RKO (cell line): ENCODE results near the gene SPECC1.
A peak's percentile ranks its signal among the peaks of the same experiment; 100 is the strongest.
"Not testable (repeated sequence)": the region's sequence is repeated elsewhere in the genome, so short reads cannot be mapped to it uniquely, and the experiment has no call there.

Experiments used
- DNase-seq: peaks from one replicate; pipeline ENCODE4 v3.0.0-alpha.2; 2016; ENCODE audit warnings: low spot score

The SPECC1 gene

DNA sequence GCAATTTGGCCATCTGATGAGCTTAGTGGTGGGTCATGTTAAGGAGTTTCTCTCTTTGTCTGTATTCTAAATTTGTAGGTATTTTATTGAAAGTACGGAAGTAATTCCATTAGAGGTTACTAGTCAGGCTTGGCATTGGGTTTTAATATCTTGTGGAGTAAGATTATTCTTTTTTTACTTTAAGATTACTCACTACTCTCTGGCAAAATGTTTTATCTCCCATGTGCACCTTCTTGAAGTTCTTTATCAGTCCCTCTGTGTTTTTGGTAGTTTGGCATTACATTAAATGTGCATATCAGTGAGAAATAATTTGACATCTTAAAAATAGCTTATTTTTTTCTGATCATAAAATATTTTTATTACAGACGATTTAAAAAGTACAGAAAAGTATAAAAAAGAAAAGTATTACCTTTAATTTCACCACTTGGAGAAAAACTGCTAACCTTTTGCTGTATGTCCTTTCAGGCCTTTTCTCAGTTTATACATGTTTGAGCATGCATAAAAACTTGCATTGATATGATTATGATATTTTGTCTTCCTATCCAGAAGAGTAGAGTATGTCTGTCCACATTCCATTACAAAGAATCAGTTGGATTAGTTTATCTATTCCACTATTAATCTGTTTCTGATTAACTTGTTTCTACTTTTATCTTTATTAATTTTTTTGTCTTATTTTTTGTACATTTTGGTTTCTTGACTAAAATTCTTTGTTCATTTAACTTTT is 198.3 kb downstream of the SPECC1 start:
- DNase-seq = no peak

DNA sequence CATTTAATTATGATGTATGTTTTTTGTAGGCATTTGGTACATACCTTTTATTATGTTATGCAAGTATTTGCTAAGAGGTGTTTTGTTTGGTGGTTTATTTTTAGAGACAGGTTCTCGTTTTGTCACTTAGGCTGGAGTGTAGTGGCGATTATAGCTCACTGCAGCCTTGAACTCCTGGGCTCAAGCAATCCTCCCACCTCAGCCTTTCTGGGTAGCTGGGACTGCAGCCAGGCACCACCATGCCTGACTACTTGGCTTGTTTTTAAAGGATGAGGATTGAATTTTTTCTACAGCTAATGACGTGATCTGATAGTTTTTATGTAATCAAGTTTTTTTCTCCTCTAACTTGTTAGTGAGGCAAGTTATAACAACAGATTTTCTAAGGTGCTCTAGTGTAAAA is 199.6 kb downstream of the SPECC1 start:
- no peak for DNase-seq

DNA sequence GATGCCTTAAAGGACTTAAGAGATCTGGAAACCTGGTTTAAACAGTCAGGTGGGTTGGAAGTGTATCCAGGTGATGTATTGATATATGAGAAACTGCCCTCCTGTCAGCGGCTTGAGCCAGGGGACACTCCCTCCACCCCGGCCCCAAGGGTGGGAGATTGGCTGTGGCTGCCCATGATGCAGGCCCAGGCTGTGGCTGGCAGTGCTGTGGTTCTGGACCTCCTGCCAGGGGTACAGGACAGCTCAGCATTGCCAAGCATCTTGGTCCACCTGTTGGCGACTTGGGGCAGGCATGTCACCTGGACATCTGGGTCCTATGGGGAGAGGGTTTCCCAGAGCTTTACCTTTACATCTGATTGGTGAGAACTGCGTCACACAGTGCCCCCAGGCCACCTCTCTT is 201.0 kb downstream of the SPECC1 start:
- no peak for DNase-seq

DNA sequence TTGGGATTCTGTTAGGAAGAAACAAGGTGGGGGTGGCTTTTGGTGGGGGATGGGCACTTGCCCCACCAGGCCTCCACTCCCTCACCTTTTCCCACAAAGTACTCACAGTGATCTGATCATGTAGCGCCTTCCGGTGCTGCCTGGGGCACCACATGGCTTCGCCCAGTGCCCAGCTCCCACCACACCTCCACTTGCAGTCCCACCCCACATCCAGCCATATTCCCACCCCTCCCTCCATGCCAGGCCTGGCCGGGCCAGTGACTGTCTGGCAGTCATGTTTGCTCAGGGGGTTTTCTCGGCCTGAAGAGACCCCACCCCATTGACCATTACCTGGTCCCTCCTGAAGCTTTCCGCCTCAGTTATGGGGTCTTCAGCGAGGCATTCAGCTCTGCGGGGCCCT is 201.5 kb downstream of the SPECC1 start:
- no peak for DNase-seq

DNA sequence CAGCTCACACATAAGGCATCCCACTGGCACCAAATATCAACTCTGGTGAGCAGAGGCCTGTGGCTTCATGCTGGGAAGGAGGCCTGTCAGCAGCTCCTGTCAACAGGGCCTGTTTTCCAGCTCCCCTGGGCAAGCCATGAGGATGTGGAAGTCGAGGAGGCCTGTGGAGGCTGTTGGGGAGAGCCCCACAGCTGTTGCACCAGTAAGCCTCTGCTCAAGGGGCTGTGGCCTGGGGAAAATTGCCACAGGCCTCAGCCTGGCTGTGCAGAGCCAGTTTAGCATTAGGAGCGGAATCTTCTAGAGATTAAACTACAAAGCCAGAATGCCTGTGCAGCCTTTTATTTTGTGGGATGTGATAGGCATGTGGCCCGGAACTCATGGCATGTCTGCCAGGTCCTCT is 202.1 kb downstream of the SPECC1 start:
- DNase-seq = no peak

DNA sequence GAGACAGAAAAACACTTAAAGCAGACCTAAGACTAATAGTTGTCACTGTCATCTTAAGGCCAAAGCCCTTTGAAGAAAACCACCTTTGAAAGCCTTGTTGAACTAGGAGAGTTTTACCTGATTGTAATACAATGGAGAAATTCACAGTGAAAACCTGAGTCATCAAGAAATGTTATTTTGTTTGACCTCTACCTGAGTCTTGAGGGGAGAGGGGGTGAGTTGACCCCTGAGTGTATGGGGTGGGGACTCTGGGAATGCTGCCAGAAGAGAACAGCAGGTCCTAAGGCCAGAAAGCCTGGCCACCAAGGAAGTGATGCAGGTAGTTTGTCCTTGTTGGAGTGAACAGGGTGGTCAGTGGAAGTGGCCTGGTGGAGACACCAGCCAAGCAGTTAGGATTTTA is 204.3 kb downstream of the SPECC1 start:
- no peak for DNase-seq

DNA sequence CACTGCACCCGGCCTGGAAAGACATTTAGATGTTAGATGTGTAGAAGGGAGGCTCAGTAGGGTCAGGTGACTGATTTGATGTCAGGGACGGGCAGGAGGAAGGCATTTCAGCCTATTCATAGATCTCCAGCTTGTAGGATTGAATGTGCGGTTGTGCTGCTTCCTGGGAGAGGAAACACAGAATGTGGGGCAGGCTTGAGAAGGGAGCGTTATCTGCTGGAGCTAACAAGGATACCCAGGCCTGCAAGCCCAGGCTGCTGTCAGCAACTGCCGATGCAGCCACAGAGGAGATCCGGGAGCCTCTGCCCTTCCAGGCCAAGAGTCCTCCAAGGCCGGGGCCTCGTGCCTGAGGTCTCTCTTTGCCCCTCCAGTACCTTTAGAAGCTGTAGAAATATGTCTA is 205.6 kb downstream of the SPECC1 start:
- no peak for DNase-seq

DNA sequence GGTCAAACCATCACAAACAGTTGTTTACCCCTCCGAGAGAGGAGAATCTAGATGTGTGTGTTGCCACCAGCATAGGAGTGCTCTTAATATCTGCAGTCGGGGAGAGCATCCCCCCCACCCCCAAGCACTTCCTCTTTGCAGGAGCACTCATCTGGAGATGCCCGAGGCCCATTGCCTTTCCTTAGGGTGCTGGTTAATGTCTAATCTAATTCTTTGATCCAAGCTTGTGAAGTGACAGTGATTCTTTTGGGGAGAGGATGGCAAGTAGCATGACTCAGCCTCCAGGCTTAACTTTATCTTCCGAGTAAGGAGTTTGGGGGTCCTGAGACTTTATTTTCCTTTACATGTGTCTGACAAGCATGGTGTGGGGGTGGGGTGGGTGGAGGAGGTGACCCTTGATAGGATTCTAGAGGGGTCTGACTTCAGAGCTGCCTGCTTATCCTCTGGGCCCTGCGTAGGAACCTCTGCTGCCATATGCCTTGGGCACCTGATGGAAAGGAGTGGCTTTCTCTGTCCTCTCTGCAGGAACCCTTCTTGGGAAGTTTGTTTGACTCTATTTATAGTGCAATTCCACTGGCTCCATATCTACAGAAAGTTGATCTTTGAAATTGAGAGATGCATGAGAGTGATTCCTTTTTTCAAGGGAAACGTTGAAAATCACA is 207.1 kb downstream of the SPECC1 start:
- no peak for DNase-seq

DNA sequence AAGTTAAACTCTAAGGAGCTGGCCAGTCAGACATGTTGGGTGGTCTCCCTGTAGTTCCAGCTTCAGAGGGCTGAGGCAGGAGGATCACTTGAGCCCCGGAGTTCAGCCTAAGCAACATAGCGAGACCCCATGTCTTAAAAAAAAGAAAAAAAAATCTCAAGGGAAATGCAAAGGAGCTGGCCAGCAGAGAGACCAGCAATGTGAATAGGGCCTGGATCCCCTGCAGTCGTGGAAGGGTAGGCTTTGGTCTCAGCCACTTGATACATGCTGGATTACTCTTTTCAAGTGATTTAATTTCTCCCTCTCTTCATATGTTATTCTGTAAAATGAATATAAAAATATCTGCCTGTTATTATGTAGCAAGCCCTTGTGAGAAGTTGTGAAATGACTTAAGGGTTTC is 207.7 kb downstream of the SPECC1 start:
- DNase-seq = no peak

DNA sequence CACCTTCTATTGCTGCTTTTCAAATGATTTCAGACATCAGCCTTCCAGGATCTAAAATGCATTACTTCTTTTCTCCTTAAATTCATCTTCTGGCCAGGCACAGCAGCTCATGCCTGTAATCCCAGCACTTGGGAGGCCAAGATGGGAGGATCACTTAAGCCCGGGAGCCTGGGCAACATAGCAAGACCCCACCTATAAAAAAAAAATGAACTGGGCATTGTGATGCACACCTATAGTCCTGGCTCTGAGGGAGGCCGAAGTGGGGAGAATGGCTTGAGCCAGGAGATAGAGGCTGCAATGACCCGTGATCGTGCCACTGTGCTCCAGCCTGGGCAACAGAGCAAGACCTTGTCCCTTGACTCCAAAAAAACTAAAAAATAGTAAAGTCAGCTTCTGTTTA is 208.5 kb downstream of the SPECC1 start:
- no peak for DNase-seq

DNA sequence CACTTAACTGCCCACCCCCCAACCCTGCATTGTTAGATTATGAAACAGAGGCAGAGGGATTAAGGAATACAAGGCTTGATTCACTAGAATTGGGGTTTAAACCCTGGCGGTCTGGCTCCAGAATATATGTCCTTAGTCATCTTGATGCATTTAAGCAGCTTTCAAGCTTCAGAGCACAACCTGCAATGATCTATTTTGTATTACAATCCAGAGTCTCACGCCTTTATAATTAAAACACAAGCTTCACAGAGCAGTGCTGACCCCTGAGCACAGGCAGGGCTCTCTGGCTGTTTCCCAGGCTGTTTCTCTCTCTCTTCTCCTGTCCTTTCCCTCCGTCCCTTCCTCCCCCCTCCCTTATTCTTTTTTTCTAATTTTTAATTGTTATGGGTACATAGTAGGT is 209.1 kb downstream of the SPECC1 start:
- no peak for DNase-seq

DNA sequence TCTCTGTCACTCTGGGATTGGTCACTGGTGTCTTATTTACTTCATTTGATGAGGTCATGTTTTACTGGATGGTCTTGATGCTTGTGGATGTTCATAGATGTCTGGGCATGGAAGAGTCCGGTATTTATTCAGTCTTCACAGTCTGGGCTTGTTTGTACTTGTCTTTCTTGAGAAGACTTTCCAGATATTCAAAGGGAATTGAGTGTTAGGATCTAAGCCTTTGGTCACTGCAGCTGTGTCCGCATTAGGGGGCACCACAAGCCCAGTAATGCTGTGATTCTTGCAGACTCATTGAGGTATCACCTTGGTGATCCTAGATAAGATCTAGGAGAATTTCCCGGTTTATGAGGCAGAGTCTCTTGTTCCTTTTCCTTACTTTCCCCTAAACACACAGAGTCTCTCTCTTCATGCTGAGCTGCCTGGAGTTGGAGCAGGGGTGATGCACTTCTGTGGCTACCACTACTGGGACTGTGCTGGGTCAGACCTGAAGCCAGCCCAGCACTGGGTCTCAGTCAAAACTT is 214.7 kb downstream of the SPECC1 start:
- no peak for DNase-seq

DNA sequence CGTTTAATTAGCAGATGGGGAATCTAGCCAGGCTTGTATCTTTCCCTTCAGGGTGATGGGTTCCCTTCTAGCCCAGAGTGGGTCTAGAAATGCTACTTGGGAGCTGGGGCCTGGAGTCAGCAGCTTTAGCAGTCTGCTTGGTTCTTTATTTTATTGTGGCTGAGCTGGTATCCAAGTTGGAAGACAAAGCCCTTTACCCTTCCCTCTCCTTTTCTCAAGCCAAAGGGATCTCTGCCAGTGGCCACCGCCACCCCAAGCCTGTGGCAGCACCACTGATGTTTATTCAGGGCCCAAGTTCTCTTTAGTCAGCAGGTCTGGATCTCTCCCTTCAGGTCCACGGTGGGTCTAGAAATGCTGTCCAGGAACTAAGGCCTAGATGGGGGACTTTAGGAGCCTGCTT is 215.2 kb downstream of the SPECC1 start:
- DNase-seq = no peak

DNA sequence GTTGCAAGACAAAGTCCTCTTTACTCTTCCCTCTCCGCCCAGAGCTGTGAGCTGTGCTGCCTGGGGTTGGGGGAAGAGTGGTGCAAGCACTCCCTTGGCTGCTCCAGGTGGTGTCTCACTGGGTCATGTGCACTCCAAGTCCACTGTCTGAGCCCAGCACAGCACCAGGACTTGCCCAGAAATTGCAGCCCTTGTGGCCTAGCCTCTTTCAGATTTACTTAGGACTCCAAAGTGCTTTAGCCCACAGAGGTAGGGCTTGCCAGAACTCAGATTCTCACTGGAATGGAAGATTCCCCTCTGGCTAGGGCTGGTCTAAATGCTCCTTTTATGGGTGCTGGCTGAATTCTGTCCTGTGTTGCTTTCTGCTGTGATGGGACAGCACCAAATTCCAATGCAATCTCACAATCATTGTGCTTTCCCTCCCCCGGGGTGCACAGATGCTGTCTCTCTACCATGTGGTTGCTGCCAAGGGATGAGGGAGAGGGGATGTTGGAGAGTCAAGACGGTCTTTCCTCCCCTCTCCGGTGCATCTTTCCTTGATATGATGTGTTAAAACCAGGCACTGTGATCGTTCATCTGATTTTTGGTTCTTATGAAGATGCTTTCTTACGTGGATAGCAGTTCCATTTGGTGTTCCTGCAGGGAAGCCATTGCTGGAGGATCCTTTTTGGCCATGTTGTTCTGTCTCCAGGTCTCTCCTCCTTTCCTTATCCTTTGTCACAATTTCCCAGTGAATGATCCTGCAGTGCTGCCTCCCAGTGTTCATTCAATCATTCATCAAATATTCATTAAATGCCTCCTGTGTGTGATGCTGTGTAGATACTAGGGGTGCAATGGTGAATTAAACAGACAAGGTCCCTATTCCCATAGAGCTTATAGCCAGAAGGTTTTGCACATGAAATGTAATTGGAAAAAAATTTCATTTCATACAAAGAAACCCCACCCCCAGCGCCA is 216.3 kb downstream of the SPECC1 start:
- DNase-seq = no peak

DNA sequence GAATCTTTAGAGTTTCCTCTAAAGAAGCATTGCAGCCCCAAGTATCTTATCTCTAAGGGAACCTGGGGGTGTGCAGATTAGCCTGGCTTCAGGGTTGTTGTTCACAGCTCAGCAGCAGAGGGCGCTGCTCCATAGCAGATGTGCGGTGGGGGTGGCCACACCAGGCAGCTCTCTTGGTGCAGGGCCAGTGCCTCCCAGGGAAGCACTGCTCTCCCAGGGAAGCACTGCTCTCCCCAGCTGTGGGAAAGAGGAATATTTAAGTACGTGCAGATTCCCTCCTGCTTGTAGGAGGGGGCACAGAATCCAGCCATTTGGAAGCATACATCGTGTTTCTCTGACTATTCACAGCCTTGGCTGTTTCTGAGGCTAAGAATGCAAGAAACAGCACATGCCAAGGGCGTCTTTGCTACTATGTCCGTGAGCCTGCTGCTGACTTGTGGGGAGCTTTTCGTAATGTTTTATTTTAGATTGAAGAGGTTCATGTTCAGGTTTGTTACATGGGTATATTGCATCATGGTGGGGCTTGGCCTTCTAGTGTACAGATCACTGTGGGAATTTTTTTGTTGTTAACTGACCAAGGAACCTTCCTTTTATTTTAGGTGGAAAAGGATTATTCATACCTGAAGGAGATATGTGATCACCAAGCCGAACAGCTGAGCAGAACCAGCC is 217.8 kb downstream of the SPECC1 start:
- peak; percentile 62 for DNase-seq

DNA sequence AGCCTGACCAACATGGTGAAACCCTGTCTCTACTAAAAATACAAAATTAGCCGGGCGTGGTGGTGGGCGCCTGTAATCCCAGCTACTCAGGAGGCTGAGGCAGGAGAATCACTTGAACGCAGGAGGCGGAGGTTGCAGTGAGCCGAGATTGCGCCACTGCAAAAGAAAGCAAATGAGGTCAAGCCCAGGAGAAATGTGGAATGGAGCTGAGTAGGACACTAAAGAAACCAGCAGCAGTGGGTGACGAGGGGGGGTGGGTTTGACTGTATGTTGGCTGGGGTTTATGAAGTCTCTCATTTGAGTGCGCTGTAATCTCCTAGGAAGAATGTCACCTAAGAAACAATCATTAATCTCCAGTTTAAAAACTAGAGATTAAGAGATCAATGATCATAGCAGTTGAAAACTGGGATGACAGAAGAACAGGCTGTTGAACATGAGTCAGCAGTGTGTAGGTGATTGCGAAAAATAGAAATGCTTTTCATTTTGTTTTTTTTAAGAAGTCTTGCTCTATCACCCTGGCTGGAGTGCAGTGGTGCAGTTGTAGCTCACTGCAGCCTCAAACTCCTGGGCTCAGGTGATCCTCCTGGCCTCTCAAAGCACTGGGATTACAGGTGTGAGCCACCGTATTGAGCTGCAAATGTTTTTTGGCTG is 218.7 kb downstream of the SPECC1 start:
- not testable (repeated sequence) for DNase-seq

DNA sequence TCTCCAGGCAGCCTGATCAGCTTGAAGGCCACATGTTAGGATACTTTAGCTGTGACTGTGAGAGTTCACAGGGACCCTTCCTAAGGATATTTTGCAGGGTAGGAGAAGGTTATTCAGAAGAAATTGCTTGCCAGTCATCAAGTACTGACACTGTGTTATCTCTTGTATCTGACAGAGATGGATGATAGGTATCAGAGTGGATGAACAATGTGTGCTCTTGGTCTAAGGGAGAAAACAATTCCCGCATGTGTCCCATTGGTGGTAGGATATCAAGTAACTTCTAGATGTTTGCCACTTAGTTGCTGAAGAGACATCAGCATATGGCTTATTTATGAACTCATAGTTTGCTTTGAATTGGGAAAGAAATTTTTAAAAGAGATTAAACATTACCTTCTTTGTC is 219.3 kb downstream of the SPECC1 start:
- no peak for DNase-seq

DNA sequence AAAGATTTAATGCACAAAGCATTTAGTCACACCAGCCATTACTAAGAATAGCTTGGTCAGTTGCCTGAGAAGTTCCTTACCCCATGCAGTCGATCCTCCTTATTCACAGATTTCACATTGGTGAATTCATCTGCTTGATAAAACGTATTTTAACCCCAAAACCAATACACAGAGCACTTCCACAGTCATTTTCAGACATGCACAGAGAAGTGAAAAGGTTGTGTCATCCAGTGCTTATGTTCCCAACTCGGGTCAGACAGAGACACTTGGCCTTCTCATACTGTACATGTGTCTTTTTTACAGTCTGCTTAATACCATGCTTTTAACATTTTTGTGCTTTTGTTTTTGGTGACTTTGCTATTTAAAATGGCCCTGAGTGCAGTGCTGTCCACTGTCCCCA is 219.7 kb downstream of the SPECC1 start:
- no peak for DNase-seq

DNA sequence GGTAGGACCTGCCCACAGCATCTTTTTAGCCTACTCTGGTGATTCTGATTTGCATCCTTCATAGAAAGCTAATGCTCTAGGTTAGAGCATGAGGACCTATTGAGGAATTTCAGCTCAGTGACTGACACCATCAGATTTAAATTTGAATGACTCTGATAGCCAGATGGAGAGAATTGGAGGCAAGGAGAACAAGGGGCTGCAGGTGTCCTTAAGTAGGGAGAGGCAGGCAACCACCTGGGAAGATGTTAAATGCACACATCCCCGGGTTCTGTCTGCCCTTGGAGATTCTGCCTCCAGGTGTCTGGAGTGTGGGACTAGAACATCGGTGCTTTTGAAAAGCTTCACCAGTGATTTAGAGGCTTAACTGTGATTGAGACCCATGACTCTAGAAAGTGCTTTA is 221.8 kb downstream of the SPECC1 start:
- no peak for DNase-seq

DNA sequence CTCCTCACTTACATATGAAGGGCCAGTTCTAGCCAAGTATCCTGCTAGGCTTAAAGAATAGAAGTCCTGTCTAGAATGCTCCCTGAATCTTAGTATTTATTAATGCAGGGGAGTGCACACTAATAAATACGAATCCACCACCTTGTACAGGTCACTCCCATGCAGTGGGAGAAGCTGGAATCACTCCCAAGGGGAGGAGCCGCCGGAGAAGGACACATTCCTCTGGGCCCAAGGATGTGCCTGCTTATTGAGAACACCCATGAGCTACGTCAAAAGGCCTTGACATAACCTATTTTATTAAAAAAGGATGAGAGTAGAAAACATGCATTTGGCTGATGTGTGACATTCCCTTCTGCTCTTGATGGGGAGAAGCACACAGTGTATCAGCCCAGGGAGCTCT is 223.5 kb downstream of the SPECC1 start:
- no peak for DNase-seq

DNA sequence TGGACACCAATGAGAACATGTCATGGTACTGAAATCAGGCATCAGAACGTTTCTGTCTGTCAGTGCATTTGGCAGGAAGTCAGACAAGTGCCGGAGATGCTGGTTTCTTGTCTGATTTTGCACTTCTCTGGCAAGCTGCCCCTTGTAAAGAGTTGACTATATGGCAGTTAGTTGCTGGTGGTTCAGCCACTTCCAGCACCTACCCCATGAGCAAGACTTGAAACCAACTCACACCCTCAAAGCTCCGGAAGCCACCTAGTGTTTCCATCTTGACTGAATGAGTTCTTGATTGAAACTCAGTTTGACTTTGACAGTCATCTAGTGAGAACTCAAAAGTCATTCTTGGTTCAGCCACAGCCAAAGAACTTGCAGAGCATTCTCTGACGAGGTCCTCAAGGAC is 225.1 kb downstream of the SPECC1 start:
- no peak for DNase-seq

DNA sequence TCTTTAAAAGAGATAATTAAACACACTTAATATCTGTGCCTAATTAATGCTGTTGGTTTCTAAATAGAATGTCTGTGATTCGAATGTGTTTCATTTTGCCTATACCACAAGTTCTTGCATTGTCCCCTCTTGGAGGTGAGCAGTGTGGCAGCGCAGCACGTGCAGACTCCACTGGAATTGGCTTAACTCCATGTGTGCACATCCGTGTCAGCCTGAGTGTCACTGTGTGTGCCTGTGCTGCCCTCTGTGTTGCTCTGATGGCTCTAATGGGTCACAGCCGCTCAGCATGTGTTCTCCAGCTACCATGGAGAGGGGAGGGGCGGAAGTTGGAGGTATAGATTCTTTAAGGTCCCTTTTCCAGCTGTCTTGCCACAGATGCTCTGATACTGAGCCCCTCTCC is 226.6 kb downstream of the SPECC1 start:
- DNase-seq = no peak
